Liver (tissue), 9 donors: ENCODE measurements around the gene SHD. TPM values are rescaled to one million over a fixed set of nuclear protein-coding genes. Genes with fewer than 3 reads are reported as not detected.

ENCODE experiments used
- DNase-seq: peaks from one replicate; pipeline ENCODE4 v3.0.0-alpha.2; 2017; ENCODE audit warnings: low spot score
- H3K27ac ChIP-seq, 2 donors: one replicate each; pipeline ENCODE4 v1.7.0; 2013; ENCODE audit warnings: inconsistent platforms in 2 of 2, low read length in 2 of 2, control low read depth in 1 of 2, low read depth in 1 of 2, mild to moderate bottlenecking in 1 of 2
- H3K27me3 ChIP-seq, 4 donors: one replicate each; pipeline versions ENCODE4 v1.6.1 to v1.7.0; 2013; ENCODE audit warnings: low read length in 3 of 4, inconsistent platforms in 1 of 4, mild to moderate bottlenecking in 1 of 4, moderate library complexity in 1 of 4; ENCODE audit not compliant: control insufficient read depth in 4 of 4, insufficient read depth in 4 of 4
- H3K36me3 ChIP-seq, 4 donors: one replicate each; pipeline versions ENCODE4 v1.6.1 to v1.7.0; 2013; ENCODE audit warnings: low read length in 3 of 4, mild to moderate bottlenecking in 3 of 4, low read depth in 1 of 4, moderate library complexity in 1 of 4; ENCODE audit not compliant: control insufficient read depth in 4 of 4, insufficient read depth in 3 of 4
- H3K4me1 ChIP-seq, 4 donors: one replicate each; pipeline versions ENCODE4 v1.6.1 to v1.7.0; 2013; ENCODE audit warnings: low read length in 3 of 4, mild to moderate bottlenecking in 3 of 4, moderate library complexity in 1 of 4; ENCODE audit not compliant: control insufficient read depth in 4 of 4, insufficient read depth in 4 of 4
- H3K4me3 ChIP-seq, 3 donors: one replicate each; pipeline versions ENCODE4 v1.6.1 to v1.7.0; 2013; ENCODE audit warnings: low read length in 3 of 3, control low read depth in 1 of 3, low read depth in 1 of 3, mild to moderate bottlenecking in 1 of 3
- H3K9ac ChIP-seq, 2 donors: one replicate each; pipeline ENCODE4 v1.7.0; 2013; ENCODE audit warnings: low read length in 2 of 2, mild to moderate bottlenecking in 2 of 2, moderate library complexity in 2 of 2, control low read depth in 1 of 2, low read depth in 1 of 2
- H3K9me3 ChIP-seq, 4 donors: one replicate each; pipeline versions ENCODE4 v1.6.1 to v1.7.0; 2013; ENCODE audit warnings: low read length in 3 of 4; ENCODE audit not compliant: control insufficient read depth in 4 of 4
- EGR1 ChIP-seq, 2 donors: IDR thresholded peaks; 2 replicates each; pipeline ENCODE4 v1.6.1; 2016 to 2018; ENCODE audit warnings: antibody characterized with exemption in 2 of 2, low read depth in 2 of 2
- FOXA1 ChIP-seq: IDR thresholded peaks from 2 replicates; pipeline ENCODE4 v1.6.1; 2016; ENCODE audit warnings: antibody characterized with exemption
- FOXA2 ChIP-seq: IDR thresholded peaks from 2 replicates; pipeline ENCODE4 v1.6.1; 2016; ENCODE audit warnings: antibody characterized with exemption
- GABPA ChIP-seq, 2 donors: IDR thresholded peaks in 1 of 2; conservative IDR thresholded peaks in 1 of 2; 2 replicates each; pipeline ENCODE4 v1.6.1; 2016; ENCODE audit warnings: antibody characterized with exemption in 2 of 2, mild to moderate bottlenecking in 1 of 2, moderate library complexity in 1 of 2
- HNF4A ChIP-seq, 2 donors: conservative IDR thresholded peaks; 2 replicates each; pipeline ENCODE4 v1.6.1; 2016; ENCODE audit warnings: antibody characterized with exemption in 2 of 2, mild to moderate bottlenecking in 2 of 2
- HNF4G ChIP-seq: IDR thresholded peaks from 2 replicates; pipeline ENCODE4 v1.6.1; 2016; ENCODE audit warnings: antibody characterized with exemption
- JUND ChIP-seq, 2 donors: IDR thresholded peaks; 2 replicates each; pipeline ENCODE4 v1.6.1; 2016; ENCODE audit warnings: antibody characterized with exemption in 2 of 2
- NR2F2 ChIP-seq: IDR thresholded peaks from 2 replicates; pipeline ENCODE4 v1.6.1; 2016; ENCODE audit warnings: antibody characterized with exemption
- WGBS: extraction: QIAGEN DNeasy Blood & Tissue Kit; methylation state at CpG from one replicate; pipeline ENCODE4 v1.1.7; 2013; 5-methylcytosine and 5-hydroxymethylcytosine counted together
- polyA plus RNA-seq, 2 donors: library from polyadenylated mRNA; stranded (reverse) in 1 of 2; unstranded in 1 of 2; fragments of 200-250 nt in 1 of 2; fragments of >200 nt in 1 of 2; fragmentation: Nextera tagmentation in 1 of 2; extraction: Ambion mirVana in 1 of 2; gene quantifications; one replicate each; pipeline versions ENCODE4 v1.2.1 to v1.2.3, GENCODE V29; 2013 to 2015
- total RNA-seq, 2 donors: library from RNA; depleted of rRNA; stranded (reverse); fragments of >200 nt; gene quantifications; one replicate each; pipeline ENCODE4 v1.2.3, GENCODE V29; 2014
- TF ChIP-seq, protein P1 (sequence below): IDR thresholded peaks from 2 replicates; pipeline ENCODE4 v1.6.1; 2016; ENCODE audit warnings: antibody characterized with exemption
- TF ChIP-seq, protein P2 (sequence below): IDR thresholded peaks from 2 replicates; pipeline ENCODE4 v1.6.1; 2016; ENCODE audit warnings: antibody characterized with exemption
- donor health status: healthy.
- donor health status: healthy.
- donor health status: healthy.
- donor health status: healthy.
- donor health status: healthy.

SHD gene
- total and polyA plus RNA-seq, 4 donors = 0.09 to 15.7 (median 4.5) TPM

DNA sequence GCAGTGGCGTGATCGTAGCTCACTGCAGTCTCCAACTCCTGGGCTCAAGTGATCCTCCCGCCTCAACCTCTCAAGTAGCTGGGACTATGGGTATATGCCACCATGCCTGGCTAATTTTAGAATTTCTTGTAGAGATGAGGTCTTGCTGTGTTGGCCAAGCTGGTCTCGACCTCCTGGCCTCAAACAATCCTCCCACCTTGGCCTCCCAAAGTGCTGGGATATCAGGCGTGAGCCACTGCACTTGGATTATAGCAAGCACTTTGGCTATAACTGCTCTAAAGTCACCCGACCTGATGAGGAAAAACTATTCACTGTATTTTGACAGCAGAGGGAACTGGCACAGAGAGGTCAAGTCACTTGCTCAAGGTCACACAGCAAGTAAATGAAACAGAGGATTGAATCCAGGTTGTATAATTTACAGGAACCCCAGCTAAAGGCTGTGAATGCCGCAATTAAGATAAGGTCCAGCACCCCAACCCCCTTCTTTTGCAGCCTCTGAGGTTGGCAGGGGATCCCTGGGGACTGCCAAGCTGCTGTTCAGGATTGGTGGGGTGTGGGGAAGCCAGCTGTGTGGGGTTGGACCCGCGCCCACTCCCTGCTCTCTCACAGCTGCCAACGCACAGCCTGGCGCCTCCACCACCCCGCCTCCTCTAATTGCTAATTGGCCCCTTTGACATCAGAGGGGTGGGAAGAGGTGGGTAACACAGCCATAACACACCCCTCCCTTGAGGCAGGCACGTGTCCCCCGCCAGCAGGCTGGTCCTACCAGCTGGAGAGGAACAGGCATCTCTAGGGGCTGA, 17.1 kb downstream of the SHD start:
- no peak overlapping the region for H3K4me3 ChIP-seq
- no peak overlapping the region for H3K9ac ChIP-seq
- no peaks in the 10 kb centered on the region for H3K27me3 ChIP-seq
- TF ChIP-seq NR2F2 (no peak), FOXA2 (no peak)
- WGBS = 75% methylated on average over 14 of the region's 14 CpGs
- no peaks in the 10 kb centered on the region for H3K9me3 ChIP-seq
- no peaks in the 10 kb centered on the region for H3K36me3 ChIP-seq
- no peak for DNase-seq
- H3K27ac ChIP-seq = no peak overlapping the region
- no peaks in the 10 kb centered on the region for H3K4me1 ChIP-seq

DNA sequence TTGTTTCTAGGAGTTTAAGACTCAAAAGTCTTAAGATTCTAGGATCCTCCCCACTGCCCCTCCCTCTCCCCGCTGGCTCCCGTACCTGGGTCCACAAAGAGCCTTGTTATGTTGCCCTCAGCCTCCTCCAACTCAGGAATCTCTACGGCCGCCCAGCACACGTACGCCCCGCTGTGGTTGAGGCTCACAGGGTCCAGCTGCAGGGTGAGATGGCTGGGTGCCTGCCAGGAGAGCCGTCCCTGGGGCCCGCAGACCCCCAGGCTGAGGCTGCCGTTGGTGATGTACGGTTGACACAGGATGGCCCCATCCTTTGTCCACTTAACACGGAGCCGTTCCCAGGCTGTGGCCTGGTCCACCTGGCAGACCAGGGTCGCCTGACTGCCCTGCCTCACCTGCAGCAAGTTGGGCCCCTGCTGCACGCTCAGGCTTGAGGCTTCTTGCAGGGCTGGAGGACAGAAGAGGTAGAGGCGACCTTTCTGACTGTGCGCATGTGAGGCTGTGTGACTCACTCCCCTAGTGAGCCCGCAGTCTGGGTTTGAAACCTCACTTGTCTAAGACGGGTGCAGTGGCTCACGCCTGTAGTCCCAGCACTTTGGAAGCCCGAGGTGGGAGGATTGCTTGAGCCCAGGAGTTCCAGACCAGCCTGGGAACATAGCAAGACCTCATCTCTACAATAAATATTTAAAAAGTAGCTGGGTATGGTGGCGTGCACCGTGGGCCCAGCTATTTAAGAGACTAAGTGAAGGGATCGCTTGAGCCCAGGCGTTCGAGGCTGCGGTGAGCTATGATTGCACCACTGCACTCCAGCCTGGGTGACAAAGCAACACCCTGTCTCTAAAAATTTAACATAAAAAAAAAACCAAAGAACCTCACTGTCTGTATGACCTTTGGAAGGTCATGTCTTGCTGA, 19.1 kb downstream of the SHD start:
- Histone ChIP-seq H3K4me3 (no peak overlapping the region), H3K27ac (no peak overlapping the region), H3K4me1 (no peaks in the 10 kb centered on the region), H3K27me3 (no peaks in the 10 kb centered on the region), H3K36me3 (no peaks in the 10 kb centered on the region), H3K9ac (no peak overlapping the region), H3K9me3 (no peaks in the 10 kb centered on the region)
- WGBS = 87% methylated on average over 27 of the region's 27 CpGs
- DNase-seq = no peak
- TF ChIP-seq JUND (IDR thresholded peaks at IDR 0.05) (no peak), GABPA (IDR thresholded peaks at IDR 0.05 in 1 of 2, conservative IDR thresholded peaks at IDR 0.05 in 1 of 2) (no peak), HNF4G (no peak), FOXA2 (no peak), HNF4A (conservative IDR thresholded peaks at IDR 0.05) (no peak), EGR1 (IDR thresholded peaks at IDR 0.05; ENCODE audit: low read depth in 2 of 2) (no peak)
- TF ChIP-seq, protein P1, sequence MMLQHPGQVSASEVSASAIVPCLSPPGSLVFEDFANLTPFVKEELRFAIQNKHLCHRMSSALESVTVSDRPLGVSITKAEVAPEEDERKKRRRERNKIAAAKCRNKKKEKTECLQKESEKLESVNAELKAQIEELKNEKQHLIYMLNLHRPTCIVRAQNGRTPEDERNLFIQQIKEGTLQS = no peak

DNA sequence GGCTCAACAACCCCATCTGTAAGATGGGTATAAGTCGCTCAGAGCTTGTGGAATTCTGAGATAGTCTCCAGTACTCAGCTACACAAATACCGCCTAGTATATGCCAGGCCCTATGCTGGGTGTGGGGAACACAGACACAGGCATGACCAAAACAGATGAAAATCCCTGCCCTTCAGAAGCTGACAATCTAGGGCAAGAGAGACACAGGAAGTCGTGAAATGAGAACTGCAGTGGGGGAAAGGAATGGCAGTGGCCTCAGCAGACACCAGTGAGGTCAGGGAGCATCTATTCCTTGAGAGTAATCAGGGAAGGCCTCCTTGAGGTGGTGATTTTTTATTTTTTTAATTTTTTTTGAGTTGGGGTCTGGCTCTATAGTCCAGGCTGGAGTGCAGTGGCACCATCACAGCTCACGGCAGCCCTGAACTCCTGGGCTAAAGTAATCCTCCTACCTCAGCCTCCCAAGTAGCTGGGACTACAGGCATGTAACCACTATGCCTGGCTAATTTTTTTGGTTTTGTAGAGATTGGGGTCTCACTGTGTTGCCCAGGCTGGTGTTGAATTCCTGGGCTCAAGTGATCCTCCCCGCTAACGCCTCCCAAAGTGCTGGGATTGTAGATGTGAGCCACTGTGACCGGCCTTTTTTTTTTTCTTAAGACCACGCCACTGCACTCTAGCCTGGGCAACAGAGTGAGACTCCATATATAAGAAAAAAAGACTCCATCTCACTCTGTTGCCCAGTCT, 19.9 kb downstream of the SHD start:
- H3K36me3 ChIP-seq = no peaks in the 10 kb centered on the region
- H3K9ac ChIP-seq = no peak overlapping the region
- H3K27ac ChIP-seq = no peak overlapping the region
- no peaks in the 10 kb centered on the region for H3K4me1 ChIP-seq
- no peak for DNase-seq
- WGBS = 94% methylated on average over 8 of the region's 8 CpGs
- no peaks in the 10 kb centered on the region for H3K9me3 ChIP-seq
- H3K27me3 ChIP-seq = no peaks in the 10 kb centered on the region
- TF ChIP-seq FOXA2 (no peak), FOXA1 (no peak)
- TF ChIP-seq, protein P2, sequence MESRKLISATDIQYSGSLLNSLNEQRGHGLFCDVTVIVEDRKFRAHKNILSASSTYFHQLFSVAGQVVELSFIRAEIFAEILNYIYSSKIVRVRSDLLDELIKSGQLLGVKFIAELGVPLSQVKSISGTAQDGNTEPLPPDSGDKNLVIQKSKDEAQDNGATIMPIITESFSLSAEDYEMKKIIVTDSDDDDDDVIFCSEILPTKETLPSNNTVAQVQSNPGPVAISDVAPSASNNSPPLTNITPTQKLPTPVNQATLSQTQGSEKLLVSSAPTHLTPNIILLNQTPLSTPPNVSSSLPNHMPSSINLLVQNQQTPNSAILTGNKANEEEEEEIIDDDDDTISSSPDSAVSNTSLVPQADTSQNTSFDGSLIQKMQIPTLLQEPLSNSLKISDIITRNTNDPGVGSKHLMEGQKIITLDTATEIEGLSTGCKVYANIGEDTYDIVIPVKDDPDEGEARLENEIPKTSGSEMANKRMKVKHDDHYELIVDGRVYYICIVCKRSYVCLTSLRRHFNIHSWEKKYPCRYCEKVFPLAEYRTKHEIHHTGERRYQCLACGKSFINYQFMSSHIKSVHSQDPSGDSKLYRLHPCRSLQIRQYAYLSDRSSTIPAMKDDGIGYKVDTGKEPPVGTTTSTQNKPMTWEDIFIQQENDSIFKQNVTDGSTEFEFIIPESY = no peak
- H3K4me3 ChIP-seq = no peak overlapping the region
